AG09319 (cell line): ENCODE measurements around the gene ARHGAP42.

ENCODE experiments used
- DNase-seq: peaks from one replicate; pipeline ENCODE4 v3.0.0-alpha.2; 2010; ENCODE audit warnings: low read depth; ENCODE audit errors: extremely low read depth
- CTCF ChIP-seq: IDR thresholded peaks from 2 replicates; pipeline ENCODE4 v1.5.1; 2011; ENCODE audit warnings: low read depth, mild to moderate bottlenecking, inconsistent platforms, low read length, moderate library complexity

The ARHGAP42 gene

DNA sequence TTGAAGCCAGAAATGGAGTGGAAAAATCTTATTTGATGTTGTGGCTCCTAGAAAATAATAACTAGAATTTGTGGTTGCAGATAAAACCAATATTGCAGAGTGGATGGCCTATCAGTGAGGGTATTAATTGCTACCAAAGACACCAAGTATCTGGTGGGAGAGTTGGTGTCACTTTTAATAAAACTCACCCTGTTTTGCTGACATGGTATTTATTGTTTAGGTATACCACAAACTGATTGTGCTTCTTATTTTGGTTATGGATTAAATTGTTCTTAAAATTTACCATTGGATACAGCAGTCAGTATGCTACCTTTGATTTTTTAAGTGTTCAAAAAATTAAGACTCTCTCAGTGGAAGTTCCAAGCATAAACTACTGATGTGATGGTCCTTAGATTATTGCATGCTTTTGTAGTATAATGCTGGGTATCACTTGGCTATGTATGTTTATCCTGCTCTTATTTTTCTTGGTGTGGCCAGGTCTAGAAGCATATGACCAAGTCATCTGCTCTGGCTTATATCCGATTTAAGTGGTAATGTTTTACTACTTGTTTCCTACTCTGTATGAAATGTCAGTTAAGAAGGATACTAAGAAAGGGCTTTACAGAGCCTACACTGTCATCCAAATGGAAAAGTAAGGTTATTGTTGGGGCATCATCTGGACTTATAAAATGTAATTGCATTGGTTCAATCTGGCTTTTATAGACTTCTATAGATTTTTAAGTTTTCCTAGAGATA, 101.6 kb downstream of the ARHGAP42 start:
- TF ChIP-seq CTCF = no peak
- no peak for DNase-seq

- no peak for DNase-seq
- no peak for TF ChIP-seq CTCF
These were observed 102.4 kb downstream of the ARHGAP42 start for GRCh38 chr11:100789500-100789899.

DNA sequence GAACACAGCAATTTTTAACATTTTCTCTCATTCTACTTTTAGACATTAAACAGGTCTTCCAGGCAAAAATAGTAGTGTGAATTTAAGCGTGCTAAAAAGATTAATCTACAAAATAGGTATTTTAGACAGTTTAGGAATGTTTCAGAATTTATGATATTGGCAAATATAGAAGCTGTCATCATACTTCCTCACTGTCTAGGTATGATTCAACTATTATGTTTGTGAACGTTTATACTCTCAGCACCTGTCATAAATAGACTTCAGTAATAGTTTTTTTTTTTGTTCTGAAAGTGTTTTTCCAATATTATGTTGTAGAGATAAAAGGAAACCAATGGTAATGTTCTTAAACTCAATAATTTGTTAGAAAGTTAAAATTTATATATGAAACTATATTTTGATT, 103.0 kb downstream of the ARHGAP42 start:
- no peak for DNase-seq
- TF ChIP-seq CTCF = no peak

DNA sequence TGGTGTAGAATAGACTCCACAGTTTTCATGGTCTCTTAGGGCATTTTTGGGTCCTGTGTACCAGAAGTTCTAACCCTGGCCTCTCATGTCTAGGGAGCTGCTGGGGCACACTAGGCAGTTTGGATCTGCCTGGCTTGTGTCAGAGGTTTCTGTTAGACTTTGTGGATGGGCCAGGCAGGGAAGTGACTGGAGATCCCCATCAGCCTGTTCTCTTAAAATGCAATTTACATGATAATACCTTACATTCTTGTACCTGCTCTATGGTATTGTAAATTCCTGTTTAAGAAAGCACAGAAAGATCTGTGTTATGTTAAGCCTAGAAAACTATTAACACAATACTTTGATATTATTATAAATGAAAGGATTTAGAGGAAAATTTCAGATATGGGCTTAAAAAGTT, 104.0 kb downstream of the ARHGAP42 start:
- no peak for TF ChIP-seq CTCF
- no peak for DNase-seq

- no peak for TF ChIP-seq CTCF
- no peak for DNase-seq
These were observed 104.8 kb downstream of the ARHGAP42 start for GRCh38 chr11:100791860-100792259.

- DNase-seq = no peak
- no peak for TF ChIP-seq CTCF
These were observed 106.4 kb downstream of the ARHGAP42 start for GRCh38 chr11:100793525-100793924.

DNA sequence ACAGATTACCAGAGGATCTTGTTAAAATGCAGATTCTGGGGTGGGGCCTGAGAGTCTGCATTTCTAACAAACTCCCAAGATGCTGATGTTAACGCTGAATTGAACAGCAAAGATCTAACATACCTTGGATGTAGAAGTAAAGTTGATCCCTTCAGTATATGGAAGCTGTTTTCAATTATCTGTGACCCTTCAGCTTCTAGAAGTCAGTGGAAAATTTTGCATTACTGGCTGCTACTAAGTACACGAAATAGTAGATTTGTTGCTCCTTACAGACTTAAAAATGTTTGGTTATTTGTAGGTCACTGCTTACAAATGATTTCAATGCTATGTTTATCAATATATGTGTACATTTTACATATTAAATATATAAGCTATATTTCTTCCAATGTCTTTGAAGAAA, 107.4 kb downstream of the ARHGAP42 start:
- no peak for TF ChIP-seq CTCF
- DNase-seq = no peak
